OCI-LY3 (cell line): ENCODE data around the gene SLC14A1.
"Not testable (repeated sequence)": the region's sequence is repeated elsewhere in the genome, so short reads cannot be mapped to it uniquely, and the experiment has no call there.

Source experiments
- CTCF ChIP-seq: fragments of 200-600, 300-600 bp; sonication (generic); IDR thresholded peaks from 2 replicates; pipeline ENCODE4 v1.5.1; 2014; ENCODE audit warnings: antibody characterized with exemption, low read length, low read depth
- EZH2phosphoT487 ChIP-seq: fragments of 200-600 bp; shearing (Covaris generic); IDR thresholded peaks from 2 replicates; pipeline ENCODE4 v1.6.1; 2018; ENCODE audit warnings: antibody characterized with exemption, mixed run types, low read depth

- not testable (repeated sequence) for TF ChIP-seq CTCF, EZH2phosphoT487
Observed at GRCh38 chr18:45757644-45758043, 33.7 kb downstream of the SLC14A1 start.
